Muscle of back (tissue), 11 donors: Measurements from ENCODE around the gene TBCD. TPM values are rescaled to one million over a fixed set of nuclear protein-coding genes. Genes with fewer than 3 reads are reported as not detected.
A peak's percentile ranks its signal among the peaks of the same experiment; 100 is the strongest.

Source experiments
- DNase-seq, 3 donors: peaks; one replicate each; pipeline versions ENCODE4 v3.0.0 to v3.0.0-alpha.2; 2013
- polyA plus RNA-seq, 10 donors: library from polyadenylated mRNA; unstranded; fragments of 120-200 nt; gene quantifications; one replicate each; pipeline ENCODE4 v1.2.1, GENCODE V29; 2013; ENCODE audit not compliant: insufficient read length in 10 of 10

TBCD gene
- polyA plus RNA-seq, 10 donors, result 53.5 to 86.2 (median 60.0) TPM

DNA sequence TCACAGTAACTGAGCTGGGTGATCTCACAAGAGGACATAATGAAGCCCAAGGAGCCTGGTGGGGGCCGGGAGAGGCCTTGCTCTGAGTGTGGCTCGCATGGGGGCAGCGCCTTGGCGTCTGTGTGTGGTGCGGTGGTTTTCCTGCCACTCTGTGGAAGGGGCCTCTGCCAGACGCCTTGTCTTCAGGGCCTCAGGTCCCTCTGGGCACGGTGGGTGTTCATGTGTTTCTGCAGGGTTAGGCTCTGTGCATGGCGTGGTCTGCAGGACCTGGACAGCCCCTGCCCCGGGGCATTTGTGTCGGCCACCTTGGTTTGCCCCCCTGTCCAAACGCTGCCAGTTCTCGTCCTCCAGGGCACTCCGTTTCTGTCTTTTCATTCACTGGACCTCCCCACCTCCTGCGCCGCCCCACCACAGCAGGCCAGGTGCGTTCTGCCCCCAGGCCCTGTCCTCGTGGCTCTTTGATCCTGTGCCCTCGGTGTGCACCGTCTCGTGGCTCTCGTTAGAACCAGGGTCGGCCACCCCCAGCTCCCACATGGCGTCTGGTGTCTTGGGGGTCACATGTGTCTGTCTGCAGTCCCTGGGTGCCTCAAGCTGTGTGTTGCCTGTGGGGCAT is 131.7 kb downstream of the TBCD start:
- DNase-seq, result no peak

DNA sequence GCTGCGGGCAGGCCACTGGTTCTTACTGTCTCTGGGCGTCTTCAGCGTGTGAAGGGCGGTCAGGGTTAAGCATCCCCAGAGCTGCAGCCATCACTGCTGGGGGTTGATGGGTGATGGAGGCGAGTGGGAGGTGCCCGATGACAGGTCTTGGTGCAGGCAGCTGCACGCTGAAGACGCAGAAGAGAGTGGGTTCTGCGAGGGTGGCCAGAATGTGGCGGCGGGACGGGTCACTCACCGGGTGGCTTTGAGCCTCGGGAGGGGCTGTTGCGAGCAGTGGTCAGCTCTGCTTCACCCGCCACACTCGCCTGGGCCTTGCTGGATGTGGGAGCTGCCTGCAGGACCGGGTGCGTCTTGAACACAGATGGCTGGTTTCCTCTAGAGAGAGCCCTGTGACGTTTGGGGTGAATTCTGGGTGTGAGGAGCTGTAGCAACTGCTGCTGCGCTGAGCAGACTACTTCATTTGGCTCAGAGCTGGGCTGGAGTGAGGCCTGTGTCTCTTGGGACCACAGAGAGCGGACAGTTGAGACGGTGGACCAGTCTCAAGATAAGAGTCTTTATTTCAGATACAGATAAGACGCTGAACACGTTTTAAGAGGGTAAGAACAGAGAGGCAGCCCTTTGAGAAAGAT is 132.6 kb downstream of the TBCD start:
- peak in 1 of 3 donors; percentile 71 for DNase-seq

DNA sequence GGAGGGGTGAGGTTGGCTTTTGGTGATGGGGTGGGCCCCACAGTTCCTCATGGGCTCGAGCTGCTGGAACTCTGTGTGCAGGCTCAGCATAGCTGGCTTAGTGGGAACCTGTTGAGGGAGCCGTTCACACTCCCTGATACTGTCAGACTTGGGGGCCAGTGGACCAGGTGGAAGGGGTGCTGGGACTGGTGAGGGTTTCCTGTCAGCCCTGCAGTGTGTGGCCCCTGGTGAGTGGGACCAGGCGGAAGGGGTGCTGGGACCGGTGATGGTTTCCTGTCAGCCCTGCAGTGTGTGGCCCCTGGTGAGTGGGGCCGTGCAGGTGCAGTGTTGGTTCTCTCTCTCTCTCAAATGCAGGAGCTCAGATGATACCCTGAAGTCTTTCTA is 133.1 kb downstream of the TBCD start:
- no peak for DNase-seq

DNA sequence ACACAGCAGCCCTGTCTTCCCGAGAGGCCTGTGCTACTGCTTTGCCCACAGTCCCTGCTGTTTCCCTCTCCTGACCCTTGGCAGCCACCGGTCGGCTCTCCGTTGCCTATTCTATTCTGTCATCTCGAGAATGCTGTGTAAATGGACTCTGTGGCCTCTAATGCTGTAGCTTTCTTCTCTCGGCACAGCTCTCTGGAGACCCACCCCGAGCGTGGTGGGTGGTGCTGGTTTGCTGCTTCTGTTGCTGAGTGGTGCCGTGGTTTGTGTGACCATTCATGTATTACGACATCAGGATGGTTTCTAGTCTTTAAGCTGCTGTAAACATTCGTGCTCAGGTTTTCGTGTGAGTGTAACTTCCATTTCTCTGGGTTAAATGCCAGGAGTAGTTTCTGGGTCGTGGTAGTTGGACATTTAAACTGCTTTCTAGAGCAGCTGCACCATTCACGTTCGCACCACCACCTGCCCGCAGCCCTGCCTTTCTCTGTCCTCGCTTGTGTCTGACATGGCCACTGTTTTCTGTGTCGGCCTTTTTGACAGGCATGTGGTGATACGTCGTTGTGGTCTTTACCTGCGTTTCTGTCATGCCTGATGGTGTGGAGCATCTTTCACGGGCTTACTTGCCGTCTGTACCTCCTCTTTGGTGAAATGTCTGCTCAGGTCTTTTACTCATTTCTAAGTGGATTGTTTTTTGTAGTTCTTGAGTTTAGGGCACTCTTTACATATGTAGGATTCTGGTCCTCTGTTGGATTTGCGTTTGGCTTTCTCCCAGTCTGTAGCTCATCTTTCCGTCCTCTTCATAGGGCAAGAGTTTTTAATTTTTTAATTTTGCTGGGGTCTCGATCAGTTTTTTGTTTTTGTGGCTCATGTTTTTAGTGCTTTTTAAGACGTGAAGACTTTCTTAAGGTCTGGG is 135.6 kb downstream of the TBCD start:
- DNase-seq, result no peak

DNA sequence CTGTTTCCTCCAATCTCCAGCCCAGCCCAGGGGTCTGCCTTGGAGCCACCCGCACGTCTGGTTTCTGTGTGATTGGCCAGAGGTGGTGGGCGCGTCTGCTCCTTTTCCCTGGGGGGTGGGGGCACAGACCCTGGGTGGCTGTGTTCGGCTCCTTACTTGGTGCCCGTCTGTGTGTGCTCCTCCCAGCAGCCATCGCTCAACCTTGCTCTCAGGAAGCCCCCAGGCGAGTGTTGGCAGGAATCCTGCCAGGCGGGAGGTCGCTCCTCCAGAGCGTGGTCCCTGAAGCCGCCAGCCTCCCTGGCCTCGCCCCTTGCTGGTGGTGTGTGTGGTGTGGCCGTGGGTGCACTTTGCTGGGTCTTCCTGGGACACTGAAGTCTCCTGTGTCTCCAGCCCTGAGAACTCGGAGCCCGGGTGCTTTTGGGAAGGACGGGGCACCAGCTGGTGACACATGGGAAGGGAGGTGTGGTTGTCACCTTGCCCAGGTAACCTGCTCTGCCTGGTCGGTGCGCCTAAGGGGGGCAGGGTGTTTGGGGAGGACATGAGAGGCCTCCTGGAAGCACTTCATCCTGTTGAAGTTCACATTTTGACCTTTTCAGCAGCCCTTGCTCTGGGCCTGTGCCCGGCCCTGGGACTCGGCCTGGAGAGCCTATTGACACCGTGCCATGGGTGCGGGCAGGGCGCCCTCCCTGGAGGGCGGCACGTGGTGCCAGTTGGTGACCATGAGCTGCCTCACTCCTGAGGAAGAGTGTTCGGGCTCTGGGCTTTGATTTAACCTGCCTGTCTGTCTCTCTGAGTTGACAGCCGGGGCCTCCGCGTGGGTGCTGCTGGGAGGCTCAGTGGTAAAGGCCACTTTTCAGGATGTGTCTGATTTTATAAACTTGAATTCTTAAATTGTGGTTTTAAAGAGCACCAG is 137.0 kb downstream of the TBCD start:
- no peak for DNase-seq

DNA sequence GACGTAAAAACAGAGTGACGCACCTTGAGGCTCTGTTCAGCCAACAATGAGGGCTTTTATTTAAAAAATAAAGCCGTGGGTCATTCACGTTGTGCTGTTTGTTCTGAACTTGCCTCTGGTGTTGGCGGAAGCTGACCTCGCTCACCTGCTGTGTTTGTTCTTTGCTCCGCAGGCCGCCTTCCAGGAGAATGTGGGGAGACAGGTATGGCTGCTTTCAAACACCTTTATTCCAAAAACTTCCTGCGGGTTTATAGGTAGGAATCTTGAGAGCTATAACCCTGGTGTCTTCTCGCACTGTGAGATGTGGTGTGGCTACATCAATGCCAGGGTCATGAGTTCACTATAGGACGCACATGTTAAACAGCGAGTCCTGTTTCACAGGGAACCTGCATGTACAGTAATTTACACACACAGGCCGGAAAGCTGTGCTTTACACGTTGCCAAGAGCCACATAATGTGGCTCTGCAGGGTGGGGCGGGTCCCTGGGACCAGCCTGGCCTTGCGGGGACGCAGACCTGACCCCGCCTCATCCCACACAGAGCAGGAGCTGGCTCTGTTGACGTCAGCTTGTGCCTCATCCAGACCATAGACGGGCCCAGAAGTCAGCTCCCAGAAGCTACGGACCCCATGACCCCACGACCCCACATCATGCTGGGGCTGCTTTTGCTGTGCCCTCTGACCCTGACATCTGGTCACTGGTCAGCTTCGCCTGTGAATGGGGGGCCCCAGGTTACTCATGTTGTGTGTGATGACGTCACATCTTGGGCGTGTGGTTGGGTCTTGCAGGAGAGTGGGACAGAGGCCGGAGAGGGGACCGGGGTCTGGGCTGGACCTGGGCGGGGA is 137.9 kb downstream of the TBCD start:
- no peak for DNase-seq

DNA sequence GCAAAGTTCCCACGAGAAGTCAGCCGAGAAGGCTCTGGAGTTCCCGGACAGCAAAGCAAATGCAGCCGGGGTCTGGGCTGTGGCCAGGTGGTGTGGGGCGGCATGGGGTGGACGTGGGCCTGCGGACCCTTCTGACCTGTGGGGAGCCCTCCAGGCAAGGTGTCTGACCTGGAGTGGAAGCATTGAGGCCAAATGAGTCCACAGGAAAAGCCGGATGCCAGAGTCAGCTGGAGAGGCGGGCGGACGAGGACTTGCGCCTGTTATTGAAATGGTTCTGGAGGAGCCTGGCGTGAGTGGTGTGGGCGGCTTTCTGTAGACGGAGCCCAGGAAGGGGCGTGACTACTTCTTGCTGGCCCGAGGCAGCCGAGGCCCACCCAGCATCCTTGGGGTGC is 138.5 kb downstream of the TBCD start:
- DNase-seq, result no peak

DNA sequence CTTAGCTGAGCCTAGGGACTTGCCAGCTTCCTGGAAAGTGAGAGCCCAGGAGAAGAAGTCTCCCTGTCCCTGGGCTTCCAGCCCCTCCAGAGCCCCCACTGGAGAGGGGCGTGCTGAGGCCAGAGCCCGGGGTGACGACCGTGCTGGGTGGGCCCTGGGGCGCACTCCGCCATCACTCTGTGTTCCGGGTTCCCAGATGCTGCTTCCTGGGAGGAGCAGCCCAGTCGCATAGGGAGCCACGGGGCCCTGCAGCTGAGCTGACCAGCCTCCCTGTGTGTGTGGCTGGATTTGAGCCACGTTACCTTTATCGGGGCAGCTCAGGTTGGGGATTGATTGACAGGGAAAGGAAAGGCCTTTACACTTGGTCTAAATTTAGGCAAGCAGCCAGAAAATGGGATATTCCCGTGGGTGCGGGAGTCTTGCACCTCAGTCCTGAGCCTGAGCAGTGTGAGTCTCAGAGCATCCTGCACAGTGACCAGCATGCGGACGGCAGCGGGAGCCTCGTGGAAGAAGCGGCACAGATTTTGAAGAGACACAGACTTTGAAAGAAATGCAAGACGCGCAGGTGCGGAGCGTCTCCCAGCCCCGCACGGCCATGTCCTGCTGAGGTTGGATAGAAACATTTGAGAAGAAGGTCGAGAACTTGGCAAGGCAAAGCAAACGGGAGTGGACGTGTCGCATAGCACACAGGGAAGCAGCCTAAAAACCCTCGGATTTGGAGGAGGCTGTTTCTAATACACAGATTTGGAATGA is 139.2 kb downstream of the TBCD start:
- peak in 1 of 3 donors; percentile 39 for DNase-seq

DNA sequence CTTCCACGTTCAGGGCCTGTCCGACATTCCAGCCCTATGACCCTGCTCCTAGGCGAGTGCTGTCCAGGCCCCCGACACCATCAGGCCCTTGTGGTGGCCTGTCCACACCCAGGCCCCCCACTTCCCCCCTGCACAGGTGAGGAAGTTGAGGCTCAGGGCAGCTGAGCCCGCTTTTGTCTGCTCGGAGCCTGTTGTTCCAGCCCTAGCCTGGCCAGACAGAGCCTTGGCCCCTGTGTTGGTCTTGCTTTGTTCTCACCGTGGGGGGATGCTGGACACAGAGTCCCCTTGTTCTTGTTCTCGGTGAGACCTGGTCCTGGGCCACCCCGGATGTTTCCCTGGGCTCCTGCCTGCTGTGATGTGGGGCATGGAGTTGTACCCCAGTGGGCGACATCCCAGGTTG is 140.0 kb downstream of the TBCD start:
- no peak for DNase-seq

DNA sequence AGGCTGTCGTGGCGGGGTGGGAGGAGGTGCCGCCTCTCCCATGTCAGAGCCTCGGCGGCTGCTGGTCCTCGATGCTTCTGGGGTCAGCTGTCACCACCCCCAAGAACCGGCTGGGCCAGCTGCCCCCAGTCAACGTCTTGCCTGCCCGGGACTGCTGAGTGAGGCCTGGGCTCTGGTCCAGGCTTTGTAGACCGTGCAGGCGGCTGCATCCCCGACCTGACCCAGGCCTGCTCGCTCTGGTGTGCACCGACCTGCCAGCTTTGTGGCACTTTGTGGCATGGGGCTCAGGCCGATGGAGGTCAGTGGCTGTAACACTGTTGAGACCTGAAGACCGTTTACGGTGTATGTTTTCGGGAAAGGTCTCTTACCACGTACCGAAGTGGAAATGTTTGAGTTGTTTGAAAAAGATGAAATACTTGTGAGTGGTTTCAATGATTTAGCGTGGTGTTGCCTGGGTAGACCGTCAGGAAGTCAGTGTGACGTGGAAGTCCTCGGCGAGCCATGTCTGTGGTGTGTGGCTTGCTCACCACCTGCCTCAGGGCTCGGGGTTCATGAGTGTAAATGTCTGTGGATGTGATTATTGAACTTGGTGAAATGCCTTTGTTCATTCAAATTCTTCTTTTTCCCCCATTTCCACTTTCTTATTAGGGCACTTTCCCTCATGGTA is 141.2 kb downstream of the TBCD start:
- DNase-seq, result peak in 2 of 3 donors; percentile 66 to 79

DNA sequence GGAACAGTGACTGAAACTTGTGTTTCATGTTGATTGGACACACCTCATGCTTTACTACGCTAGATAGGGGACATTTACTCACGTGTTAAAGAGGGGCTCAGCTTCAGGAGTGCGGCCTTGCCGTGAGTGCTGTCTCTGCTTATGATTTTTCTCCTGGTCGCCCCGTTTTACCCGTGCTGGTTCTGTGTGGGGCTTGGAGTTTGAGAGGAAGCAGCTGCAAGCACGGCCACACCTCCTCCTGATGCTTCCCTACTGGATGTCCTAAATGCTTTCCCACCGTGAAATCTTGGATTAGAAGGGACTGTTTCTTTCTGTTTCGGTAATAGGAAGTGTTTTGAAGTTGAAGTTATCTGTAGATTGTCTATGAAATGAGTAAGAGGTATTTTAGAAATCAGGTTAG is 141.9 kb downstream of the TBCD start:
- peak in 2 of 3 donors; percentile 65 to 72 for DNase-seq

DNA sequence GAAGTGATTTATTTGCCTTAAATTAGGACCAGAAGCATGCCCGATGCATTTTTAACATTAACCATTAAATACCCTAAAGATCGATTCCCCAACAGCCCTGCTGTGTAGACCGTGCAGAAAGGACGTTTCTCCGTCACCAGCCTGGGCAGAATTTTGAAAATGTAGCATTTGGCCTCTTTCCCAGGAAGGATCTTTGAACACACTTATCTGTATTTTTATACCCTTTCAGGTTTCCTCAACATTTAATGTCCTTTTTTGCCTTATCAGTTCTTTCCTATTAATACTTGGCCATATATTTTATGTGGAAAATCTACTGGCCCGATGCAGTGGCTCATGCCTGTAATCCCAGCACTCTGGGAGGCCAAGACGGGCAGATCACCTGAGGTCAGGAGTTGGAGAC is 142.5 kb downstream of the TBCD start:
- DNase-seq, result no peak

DNA sequence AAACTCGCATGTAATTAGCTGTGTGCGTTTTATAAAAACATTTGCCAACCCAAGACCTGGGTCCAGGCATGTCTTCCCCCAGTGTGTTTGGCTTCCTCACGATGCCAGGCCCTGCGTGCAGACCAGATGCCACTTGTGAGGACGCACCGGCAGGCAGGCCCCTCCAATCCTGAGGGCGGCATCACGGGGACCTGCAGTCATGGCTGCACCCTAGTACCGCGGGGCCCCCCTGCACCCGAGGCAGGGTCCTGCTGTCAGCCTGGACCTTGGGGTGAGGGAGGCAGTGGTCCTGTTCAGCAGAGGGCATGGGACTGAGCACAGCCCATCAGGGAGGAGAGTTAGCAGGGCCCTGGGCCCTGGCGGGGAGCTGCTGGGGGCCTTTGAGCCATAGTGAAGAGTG is 143.2 kb downstream of the TBCD start:
- no peak for DNase-seq

DNA sequence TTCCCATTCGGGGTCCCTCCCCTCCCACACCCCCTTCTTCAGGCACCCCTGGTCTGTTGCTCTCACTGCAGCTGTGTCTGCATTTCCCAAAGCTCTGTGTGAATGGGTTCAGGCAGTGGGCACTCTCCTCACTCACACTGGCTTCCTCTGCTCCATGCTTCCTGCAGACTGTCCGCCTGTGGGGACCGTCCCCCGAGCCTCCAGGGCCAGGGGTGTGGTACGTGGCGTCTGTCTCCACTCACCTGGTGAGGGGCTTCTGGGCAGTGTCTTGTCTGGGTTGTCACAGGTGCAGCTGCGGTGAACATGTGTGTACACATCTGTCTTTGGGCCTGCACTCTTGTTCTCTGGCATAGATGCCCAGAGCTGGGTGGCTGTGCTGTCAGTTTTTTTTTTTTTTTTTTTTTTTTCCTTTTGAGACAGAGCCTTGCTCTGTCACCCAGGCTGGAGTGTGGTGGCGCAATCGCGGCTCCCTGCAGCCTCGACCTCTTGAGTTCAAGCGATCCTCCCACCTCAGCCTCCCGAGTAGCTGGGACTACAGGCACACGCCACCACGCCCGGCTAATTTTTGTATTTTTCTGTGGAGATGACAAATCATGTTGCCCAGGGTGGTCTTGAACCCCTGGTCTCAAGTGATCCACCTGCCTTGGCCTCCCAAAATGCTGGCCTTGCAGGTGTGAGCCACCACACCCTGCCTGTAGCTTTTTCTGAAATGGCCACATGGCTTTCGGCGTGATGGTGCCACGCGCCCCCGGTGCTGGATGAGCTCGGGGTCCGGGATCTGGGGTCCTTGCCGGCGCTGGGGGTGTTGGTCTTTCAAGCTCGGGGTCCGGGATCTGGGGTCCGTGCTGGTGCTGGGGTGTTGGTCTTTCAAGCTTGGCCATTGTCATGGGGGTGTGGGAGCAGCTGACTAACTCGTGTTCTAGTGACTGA is 144.5 kb downstream of the TBCD start:
- no peak for DNase-seq

DNA sequence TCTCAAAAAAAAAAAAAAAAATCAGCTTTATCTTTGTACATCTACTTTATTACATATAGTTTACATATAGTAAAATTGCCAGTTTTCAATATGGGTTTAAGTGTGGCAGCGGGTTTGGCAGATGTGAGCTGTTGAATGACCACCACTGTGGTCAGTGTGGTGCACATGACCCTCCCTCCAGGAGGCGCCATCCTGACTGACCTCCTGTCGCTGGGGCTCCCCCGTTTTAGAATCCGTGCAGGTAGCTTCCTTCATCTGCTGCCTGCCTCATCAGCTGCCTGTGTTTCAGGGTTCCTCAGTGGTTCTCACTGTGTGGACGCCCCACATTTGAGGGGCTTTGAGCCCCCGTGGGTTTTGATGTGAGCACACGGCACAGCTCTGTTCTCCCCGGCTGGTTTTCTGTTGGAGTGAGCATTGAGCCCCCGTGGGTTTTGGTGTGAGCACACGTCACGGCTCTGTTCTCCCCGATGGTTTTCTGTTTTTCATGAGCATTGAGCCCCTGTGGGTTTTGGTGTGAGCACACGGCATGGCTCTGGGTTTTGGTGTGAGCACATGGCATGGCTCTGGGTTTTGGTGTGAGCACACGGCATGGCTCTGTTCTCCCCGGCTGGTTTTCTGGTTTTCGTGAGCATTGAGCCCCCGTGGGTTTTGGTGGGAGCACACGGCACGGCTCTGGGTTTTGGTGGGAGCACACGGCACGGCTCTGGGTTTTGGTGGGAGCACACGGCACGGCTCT is 145.8 kb downstream of the TBCD start:
- no peak for DNase-seq

DNA sequence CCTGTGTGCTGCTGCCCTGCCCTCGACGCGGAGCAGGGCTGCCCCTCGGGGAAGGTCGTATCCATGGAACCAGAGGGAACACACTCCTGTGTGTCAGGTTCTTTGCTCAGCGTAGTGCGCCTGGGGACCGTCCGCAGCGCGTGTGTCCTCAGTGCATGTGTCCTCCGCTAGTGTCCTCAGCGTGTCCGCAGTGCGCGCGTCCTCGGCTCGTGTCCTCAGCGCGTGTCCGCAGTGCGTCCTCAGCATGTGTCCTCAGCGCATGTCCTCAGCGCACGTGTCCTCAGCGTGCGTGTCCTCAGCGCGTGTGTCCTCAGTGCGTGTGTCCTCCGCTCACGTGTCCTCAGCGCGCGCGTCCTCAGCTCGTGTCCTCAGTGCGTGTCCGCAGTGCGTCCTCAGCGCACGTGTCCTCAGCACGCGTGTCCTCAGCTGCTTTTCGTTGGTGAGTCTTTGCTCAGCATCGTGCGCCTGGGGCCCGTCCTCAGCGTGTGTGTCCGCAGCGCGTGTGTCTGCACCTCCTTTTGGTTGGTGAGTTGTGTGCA is 147.2 kb downstream of the TBCD start:
- no peak for DNase-seq

DNA sequence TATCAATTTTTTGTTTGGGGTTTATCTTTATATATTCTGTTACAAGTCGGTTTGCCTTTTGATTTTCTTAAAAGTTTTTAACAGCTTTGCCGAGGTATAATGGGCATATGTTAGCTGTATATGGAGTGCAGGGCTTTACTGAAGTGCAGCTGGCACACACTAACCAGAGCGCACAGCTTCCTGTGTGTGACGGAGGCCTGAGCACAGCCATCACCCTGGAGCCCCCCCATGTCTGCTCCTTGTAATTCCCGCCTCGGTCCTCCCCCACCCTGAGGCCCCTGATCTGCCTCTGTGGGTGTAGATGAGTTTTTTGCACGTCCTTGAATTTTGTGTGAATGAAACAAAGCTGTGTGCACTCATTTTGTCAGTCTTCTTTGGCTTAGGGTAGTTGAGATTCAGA is 148.1 kb downstream of the TBCD start:
- DNase-seq, result peak in 1 of 3 donors; percentile 54
